ENCODE results near the gene NCF2. TPM values are rescaled to one million over a fixed set of nuclear protein-coding genes. Genes with fewer than 3 reads are reported as not detected.
A peak's percentile ranks its signal among the peaks of the same experiment; 100 is the strongest.

The NCF2 gene
- total RNA-seq, 1 donor from 2014 or later, result 2.8 TPM

DNA sequence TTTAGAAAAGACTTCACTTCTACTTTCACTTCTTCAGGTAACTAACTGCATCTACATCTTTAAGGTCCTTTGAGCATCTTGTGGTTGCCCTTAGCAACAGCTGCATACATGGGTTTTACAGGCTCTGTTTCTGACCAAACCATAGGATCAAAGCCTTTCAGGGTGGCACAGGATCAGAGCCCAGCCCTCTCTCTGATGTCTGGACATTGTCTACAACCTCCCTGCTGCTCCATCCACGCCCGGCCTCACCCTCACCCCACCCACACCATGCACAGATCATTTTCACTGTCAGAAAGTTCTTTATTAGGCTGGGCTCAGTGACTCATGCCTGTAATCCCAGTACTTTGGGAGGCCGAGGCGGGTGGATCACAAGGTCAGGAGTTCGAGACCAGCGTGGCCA is 5.2 kb downstream of the NCF2 start:
- no peak for ATAC-seq
- DNase-seq (ENCODE audit: low spot score), result no peak

DNA sequence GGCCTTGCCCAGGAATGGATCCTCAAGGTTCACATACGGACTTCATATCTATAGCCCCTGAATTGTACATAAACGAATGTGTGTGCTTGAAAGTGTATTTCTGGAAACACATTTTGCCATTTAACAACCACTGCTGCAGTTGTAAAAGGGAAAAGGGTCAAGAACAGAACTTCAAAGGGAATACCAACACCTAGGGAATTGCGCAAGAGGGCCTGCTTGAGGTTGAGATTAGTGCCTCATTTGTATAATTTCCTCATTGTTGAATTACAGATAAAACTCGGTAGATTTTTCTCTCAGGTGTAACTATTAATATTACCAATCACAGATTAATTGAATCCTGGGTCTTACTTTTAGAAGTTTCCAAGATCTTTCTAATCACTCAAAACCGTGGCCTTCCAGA is 6.1 kb downstream of the NCF2 start:
- DNase-seq (ENCODE audit: low spot score) (no peak), ATAC-seq (no peak)

DNA sequence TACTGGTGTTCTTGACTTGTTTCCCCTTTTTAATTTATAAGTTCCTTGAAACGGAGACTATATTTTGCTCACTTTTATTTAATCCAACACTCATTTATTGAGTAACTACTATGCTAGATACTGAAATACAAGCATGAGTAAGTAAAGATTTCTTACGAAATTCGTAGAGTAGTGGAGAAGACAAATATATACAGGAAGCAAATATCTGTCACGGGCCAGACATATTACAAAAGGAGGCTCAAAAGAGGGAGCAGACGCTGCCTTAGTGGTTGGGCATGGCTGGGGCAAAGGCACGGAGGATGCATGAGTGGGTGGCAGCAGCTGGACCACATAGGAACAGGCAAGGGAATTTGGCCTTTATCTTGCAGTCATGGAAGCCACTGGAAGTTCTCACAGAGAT is 6.8 kb downstream of the NCF2 start:
- ATAC-seq (peak; percentile 19), DNase-seq (ENCODE audit: low spot score) (no peak)

DNA sequence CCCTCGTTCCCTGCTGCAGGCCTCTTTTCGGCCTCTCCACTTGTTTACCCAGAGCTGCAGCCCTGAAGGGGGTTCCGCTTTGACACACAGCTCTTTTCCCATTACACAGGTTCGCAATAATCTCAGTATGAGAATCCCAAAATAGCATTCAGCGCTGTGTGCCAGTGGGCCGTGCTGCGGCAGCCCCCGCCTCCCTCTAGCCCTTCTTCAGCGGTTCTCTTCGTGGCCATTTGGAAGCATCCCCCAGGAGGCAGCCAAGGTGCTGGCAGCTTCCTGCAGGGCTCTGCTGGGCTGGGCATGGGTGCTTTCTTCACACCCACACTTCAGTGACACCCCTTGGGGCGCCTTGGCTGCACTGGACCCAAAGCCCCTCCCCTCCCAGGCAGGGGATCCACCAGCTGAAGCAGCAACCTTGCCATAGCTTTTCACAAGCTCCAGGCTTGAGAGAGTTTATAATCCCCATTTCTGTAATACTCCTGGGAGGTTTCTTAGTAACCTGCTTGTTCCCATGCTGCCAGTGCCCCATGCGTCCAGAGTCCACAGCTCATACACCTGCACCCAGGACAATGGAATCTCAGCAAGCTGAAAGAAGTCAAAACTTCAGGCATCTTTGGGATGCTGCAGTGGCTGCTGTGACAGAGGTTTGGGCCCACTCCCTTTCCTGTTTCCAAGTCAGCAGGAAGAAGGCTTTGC is 8.1 kb downstream of the NCF2 start:
- DNase-seq (ENCODE audit: low spot score) (no peak), ATAC-seq (no peak)

DNA sequence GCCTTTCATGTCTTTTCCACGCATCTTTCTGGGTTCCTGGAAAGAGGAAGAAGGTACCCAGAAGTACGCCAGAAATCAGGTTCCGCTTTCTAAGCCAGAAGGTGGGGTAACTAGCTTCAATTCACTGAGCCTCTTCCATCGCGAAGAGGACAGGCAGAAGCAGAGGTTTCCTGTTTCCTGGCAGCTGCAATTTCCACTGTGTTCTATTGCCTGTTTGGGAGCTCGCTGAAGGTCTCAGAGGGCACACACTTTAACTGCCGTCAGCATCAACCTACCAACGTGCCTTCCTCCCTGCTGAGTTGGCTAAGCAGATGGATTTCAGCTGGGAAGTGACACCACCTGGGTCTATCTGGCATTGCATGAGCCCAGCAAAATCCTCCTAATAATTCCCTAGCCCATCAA is 10.0 kb downstream of the NCF2 start:
- DNase-seq (ENCODE audit: low spot score) (no peak), ATAC-seq (peak; percentile 67)

DNA sequence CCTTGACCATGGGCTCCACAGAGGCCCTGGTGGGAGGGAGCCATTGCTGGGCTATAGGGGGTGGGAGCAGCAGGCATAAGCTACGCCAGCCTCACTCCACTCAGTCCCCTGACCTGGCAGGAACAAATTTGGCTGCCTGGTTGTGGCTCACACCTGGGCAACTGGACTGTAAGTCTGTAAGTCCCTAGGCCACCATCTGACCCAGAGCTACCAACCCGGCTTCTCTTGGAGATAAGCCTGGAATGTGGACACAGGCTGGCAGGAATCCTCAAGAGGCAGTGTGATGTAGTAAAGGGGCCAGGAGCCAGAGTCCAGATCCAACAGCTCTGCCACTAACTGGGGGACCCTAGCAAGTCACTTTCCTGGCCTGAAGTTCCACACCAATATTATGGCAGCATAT is 11.4 kb downstream of the NCF2 start:
- no peak for DNase-seq (ENCODE audit: low spot score)
- no peak for ATAC-seq

DNA sequence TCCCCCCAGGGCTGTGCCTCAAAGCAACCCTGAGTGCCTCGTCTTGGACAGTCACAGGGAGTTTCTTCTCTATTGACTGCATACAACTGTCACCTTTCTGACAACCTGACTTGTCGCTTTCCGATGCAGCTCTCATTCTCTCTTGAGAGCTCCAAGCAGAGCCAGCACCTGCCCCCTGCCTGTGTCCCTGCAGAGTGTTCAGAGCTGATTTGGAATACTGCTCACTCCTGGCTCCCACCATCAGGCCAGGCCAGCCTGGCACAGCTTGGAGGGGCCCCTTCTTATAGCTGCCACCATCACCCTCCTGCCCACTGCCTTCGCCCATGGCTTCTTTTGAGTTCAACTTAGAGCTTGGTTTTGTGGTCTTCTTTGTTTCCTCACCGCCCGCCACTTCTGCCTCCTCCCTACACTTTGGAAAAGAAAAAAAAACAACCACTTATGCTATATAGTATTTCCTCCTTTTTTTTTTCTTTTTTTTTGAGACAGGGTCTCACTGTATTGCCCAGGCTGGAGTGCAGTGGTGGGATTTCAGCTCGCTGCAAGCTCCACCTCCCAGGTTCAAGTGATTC is 12.3 kb downstream of the NCF2 start:
- no peak for ATAC-seq
- no peak for DNase-seq (ENCODE audit: low spot score)

DNA sequence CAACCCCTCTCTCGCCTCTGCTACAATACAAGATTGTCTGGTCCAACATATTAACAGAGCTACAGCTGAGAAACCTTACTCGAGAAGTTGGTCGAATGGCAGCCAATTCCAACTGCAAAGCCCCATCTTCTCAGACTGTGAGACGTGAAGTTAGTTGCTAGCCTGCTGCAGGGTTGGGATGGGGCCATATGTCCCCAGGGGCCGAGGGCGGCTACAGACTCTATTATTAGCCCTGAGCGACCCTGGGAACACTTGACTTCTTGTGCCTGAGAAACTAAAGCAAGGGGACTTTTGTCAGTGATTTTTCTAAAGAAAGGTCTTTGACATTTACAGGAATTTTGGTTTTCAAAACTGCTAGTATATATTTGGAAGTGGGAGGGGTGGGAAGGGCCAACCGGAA is 13.7 kb downstream of the NCF2 start:
- ATAC-seq, result no peak

DNA sequence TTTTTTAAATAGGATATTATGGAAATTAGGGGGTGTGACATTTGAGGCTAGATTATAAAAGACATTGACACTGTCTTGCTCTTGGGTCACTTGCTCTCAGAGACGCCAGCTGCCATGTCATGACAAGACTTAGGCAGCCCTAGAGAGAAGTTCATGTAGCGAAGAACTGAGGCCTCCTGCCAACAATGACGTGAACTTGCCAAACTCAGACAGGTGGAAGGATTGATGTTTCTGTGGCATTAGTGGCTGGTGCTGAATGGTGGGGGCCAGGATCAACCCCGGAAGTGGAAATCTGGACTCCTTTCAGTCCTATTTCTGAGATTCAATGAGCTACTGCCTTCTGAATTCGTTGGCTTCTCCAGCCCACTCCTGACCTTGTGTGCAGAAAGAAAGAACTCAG is 14.7 kb downstream of the NCF2 start:
- no peak for DNase-seq (ENCODE audit: low spot score)
- no peak for ATAC-seq

More for the DNA sequence above, 13.7 kb downstream of the NCF2 start:
- no peak for DNase-seq (ENCODE audit: low spot score)

DNA sequence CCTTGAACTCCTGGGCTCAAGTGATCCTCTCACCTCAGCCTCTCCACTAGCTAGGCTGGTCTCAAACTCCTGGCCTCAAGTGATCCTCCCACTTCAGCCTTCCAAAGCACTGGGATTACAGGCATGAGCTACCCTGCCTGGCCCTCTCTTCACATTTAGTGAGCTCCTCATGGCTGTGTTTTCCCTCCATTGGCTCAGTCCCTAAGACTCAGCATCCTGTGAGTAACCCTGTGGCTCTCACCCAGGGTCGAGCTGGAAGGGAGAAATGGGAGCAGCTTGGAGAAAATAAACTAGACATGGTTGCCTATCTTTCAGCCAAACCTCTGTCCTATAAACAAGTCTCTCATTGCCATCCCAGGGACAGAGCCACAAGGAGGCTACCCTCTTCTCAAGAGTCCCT is 17.5 kb downstream of the NCF2 start:
- no peak for ATAC-seq
- no peak for DNase-seq (ENCODE audit: low spot score)

DNA sequence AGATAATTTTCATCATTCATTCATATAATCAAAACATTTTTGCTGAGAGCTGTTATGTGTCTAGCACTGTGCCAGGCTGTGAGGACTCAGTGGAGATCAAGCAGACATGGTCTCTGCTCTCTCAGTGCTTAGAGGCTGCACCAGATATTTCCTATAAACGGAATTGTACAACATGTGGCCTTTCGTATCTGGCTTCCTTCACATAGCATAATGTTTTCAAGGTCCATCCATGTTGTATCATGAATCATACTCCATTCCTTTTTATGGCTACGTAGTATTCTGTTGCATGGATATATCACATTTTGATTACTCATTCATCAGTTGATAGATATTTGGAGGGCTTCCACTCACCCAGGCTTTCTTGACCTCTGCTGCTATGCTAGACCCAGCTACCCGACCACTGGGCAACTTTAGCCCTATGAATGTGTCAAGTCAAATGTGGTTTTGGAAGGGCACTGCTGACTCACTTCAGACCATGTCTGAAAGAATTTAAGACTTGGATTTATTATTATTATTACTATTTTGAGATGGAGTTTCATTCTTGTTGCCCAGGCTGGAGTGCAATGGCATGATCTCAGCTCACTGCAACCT is 18.5 kb downstream of the NCF2 start:
- ATAC-seq (no peak), DNase-seq (ENCODE audit: low spot score) (no peak)

DNA sequence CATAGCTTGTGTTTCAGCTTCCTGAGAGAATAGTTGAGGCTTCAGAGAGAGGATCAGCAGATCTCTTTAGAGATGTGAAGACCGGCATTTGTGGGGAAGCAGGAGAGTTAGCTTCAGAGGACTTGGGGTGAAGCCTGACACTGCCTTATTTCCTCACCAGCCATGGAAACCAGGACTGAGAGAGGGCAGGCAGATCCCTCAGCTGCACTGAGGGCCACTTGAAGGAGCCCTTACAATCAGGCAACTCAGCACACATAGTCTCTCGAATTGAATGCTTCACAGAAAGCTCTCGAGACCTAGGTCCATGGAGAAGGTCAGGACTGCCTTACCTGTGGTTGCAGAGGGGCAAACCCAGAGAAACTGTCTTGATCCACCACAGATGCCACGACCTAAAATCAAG is 19.8 kb downstream of the NCF2 start:
- DNase-seq (ENCODE audit: low spot score) (no peak), ATAC-seq (no peak)

DNA sequence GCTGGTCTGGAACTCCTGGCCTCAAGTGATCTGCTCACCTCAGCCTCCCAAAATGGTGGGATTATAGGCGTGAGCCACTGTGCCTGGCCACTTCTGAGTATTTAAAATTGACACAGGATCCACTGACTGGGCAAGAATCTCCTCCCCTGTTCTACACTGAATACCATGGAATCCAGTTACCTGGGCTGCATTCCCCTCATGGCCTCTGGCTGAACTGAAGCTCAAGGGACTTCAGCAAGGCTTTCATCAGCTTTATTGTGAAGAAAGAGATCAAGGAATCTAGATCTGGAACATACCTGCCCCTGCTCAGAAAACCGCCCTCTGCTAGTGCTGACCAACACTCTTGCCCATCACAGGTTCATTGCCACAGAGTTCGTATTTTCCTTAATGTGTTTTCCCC is 20.5 kb downstream of the NCF2 start:
- ATAC-seq (no peak), DNase-seq (ENCODE audit: low spot score) (no peak)

DNA sequence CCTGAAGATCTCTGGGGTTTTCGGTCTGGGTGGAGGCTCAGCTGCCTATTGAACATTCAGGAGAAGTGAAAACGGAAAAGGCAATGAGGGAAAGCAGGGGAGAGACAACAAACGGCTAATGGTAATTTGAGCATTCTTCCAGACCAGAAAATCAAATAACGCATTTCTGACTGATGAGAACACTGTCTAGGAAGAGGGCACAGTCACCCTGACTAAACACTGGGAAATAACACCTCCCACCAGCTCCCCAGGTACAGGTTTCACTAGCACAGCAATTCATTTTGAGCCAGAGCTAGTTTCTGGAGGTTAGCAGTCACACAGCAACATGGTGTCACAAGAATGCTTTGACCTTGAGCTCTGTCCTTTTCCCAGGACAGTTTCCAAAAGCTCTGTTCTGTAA is 21.1 kb downstream of the NCF2 start:
- ATAC-seq (no peak), DNase-seq (ENCODE audit: low spot score) (no peak)

DNA sequence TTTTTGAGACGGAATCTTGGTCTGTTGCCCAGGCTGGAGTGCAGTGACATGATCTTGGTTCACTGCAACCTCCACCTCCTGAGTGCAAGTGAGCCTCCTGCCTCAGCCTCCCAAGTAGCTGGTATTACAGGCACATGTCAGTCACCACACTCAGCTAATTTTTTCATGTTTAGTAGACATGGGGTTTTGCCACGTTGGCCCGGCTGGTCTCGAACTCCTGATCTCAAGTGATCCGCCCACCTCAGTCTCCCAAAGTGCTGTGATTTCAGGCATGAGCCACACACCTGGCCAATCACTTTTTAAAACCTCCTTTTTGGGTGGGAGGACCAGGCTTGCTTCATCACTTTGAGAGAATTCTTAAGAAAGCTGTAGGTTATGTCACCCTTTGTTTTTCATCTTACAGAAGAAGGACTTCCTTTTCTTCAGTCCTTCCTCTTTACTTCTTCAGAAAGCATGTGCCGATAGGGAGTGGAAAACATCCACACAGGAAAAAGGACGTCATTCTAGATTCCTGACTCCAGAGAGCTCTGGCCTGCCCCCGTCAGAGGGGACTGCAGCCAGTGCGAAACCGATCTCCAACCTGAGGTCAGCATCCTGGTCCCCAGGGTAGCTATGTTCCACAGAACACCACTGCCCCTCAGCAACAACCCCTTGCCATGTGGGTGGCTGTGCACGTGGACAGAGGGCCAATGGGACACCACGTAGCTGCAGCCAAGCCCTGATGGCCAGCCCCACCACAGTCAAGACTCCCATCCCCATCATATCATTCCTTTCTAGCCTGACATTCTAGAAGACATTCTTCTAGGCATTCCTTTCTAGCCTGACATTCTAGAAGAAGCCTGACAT is 21.9 kb downstream of the NCF2 start:
- ATAC-seq, result peak; percentile 23

DNA sequence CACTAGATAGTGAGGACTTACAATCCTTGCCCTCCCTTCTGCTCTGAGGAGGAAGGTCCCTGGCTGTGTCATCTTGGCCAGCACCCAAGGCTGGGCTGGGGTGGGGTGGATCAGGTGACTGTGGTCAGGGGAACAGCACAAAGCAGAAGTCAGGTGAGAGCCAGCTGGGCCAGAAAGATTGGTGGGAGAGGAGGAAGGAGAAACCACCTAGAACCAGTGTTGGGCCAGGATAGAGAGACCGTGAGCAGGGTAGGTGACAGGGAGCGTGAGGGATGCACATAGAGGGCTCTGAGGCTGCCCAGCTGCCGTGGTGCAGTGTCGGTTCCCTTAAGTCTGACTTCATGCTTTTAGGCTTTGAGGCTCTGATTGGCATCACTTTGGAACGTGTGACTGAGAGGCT is 22.7 kb downstream of the NCF2 start:
- peak; percentile 44 for ATAC-seq
- DNase-seq (ENCODE audit: low spot score), result no peak

More for the DNA sequence above, 21.9 kb downstream of the NCF2 start:
- no peak for DNase-seq (ENCODE audit: low spot score)

DNA sequence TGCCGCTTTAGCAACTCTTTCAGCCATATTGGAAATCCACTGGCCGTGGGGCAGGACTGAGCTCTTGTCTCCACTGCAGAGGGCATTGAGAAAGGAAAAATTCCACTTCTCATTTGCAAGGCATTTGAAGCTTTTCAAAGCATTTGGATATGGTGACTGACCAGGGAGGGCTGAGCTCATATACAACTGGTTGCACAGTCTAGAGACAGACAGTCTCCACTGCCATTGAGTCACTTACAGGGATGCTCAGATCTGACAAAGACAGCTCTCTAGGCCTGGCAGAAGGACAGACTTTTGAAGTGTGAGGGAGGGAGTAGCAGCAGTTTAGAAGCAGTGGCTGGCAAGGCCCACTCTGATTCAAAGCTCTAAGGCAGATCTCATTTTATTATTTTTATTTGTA is 24.2 kb downstream of the NCF2 start:
- no peak for ATAC-seq
- DNase-seq (ENCODE audit: low spot score), result no peak

DNA sequence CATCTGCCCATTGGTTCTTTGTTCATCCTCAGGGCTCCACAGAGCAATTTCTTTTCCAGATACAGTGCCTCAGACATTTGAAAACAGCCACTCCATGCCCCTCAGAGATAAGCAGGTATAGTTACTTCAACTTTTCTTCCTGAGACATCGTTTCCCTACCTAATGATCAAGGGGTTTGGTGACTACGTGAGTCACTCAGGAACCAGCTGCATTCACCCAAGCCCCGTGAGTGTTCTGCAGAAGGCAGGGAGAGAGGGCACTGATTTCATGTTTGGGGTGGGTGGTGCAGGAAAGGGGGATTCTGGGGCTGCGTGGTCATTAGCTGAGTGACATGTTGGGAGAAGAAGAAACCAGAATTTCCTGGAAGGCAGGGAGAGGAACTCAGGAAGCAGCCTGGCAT is 25.0 kb downstream of the NCF2 start:
- ATAC-seq, result no peak
- DNase-seq (ENCODE audit: low spot score), result no peak

DNA sequence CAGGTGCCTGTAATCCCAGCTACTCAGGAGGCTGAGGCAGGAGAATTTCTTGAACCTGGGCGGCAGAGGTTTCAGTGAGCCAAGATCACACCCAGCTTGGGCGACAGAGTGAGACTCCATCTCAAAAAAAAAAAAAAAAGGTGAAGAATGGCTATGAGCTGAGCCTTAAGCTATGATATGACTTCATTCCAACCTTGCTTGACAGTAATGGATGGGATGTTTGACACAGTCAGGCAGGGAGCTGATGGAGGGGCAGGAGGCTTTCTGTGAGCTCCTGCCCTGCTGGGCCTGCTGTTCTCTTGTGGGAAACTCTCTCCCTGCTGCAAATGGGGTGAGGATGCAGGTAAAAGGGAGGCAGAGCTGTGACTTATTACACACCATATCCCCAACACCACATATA is 27.6 kb downstream of the NCF2 start:
- DNase-seq (ENCODE audit: low spot score), result no peak
- no peak for ATAC-seq

DNA sequence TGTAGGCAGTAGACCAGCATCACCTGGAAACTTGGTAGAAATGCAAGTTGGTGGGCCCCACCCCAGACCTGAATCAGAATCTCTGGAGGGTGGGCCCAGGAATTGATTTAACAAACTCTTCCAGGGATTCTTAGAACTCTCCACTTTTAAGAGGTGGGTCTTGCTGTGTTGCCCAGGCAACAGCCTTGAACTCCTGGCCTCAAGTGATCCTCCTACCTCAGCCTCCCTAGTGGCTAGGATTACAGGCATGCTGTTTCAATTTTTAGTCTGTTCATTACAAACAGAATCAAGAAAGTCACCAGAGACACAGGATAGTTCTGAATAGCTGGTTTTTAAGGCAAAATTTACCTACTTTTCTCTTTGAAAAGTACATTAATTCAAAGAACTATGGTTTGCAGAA is 31.2 kb downstream of the NCF2 start:
- no peak for DNase-seq (ENCODE audit: low spot score)
- no peak for ATAC-seq

DNA sequence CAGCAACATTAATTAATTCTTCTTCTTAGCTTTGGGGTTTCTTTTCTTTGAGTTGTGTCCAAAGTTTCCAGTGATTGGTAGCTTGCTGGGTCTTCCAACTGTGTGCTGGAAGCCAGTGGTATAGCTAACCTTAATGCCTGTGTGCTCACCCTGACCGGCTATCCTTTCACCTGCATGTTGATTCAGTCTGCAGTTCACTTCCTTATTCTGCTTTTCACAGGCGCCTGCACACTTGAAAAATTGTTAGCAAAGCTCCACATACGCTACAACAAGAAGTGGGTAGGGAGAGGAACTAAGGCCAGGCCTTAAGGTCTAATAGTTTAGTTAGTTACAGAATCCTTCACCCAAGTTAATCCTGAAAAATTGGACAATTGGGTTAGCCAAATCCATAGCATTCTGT is 35.7 kb downstream of the NCF2 start:
- no peak for DNase-seq (ENCODE audit: low spot score)
- ATAC-seq, result no peak

DNA sequence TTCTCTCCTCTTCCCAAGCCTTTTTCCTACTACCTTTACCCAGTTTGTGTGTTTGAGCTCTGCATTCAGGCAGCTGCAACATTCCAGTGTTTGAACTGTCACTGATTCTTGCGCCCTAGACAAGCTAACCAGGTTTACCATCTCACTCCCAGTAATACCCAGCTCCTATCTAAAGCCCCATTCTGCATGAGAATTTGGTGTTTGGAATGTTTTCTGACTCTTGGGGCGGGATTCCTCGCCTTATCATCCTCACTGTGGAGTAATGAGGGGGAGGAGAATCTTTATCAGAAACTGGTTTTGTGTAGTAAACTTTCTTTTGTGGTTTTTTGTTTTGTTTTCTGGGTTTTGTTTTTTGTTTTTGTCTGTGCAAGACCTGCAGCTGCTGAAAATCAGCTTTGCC is 36.5 kb downstream of the NCF2 start:
- DNase-seq (ENCODE audit: low spot score) (no peak), ATAC-seq (no peak)

Measured in left lobe of liver (tissue), 2 donors.